ENCODE results near the gene ELOVL6. TPM values are rescaled to one million over a fixed set of nuclear protein-coding genes. Genes with fewer than 3 reads are reported as not detected.

Gene ELOVL6
- total RNA-seq, 4 donors from 2014 or later, result 0.10 to 0.42 (median 0.13) TPM; not detected in 1

DNA sequence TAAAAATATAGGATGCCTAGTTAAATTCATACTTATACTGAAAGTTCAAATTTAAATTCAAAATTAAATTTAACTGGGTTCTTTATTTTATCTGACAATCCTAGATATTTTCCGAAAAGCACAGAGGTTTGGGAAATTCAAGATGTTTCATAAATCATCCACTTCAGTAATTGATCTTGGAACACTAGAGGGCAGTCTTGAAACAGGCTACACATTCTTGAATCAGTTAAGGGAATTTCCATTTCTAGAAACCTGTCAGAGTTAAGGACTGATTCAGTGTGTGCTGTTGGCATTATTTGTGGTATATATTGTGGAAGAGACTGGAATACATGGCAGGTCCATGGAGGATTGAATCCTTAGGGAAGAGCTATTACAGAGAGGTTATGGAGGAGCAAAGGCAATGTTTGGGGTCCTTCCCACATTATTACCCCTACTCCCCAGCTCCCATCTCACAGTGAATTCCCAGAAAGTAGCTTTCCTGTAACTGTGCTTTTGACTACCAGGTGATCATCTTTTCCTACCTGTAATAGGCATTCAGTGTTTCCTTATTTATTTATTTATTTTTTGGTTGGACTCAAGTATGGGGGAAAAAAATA, 192.9 kb downstream of the ELOVL6 start:
- Histone ChIP-seq H3K4me3 (no peak overlapping the region), H3K4me1 (no peaks in the 10 kb centered on the region), H3K27me3 (no peaks in the 10 kb centered on the region), H3K36me3 (peaks cover 0 to 31% of the 10 kb centered on the region in 2 donors), H3K9me3 (no peaks in the 10 kb centered on the region), H3K27ac (no peak overlapping the region)
- TF ChIP-seq POLR2A (IDR thresholded peaks at IDR 0.05), result no peak
- TF ChIP-seq, protein P1, sequence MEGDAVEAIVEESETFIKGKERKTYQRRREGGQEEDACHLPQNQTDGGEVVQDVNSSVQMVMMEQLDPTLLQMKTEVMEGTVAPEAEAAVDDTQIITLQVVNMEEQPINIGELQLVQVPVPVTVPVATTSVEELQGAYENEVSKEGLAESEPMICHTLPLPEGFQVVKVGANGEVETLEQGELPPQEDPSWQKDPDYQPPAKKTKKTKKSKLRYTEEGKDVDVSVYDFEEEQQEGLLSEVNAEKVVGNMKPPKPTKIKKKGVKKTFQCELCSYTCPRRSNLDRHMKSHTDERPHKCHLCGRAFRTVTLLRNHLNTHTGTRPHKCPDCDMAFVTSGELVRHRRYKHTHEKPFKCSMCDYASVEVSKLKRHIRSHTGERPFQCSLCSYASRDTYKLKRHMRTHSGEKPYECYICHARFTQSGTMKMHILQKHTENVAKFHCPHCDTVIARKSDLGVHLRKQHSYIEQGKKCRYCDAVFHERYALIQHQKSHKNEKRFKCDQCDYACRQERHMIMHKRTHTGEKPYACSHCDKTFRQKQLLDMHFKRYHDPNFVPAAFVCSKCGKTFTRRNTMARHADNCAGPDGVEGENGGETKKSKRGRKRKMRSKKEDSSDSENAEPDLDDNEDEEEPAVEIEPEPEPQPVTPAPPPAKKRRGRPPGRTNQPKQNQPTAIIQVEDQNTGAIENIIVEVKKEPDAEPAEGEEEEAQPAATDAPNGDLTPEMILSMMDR (IDR thresholded peaks at IDR 0.05 in 4 of 5, conservative IDR thresholded peaks at IDR 0.05 in 1 of 5), result peak in 4 of 5 experiments; percentile 20 to 49 (median 32)
- no peak for ATAC-seq
- intact Hi-C loops (cut with DNase I; ENCODE audit: low total_unique reads), result no loop called here
- in situ Hi-C loops (cut with MboI; ENCODE audit: low sequenced_read_pairs in 4 of 4), result loop anchor here in 2 of 4 donors (10.0 kb wide), 2 partner anchors 499 to 509 kb away; no protein-coding TSS in a partner anchor
- no peak for DNase-seq

DNA sequence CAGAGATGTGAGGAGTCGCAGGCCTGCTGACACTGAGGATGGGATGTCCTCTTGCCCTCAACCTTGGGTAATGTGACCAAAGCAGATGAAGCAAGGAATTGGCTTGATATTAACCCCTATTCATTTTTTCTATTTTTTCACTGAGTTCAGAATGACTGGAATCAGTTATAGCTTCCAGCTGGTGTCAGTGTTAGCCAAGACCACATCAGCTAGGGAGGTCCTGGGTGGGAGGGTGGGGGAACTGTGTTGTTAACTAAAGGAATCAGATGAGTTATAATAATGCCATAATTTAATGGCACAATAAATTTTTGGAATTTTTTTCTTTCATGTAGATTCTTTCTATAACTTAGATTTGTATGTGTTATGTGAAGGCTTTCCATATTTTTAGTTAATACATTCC, 193.9 kb downstream of the ELOVL6 start:
- Histone ChIP-seq H3K4me3 (no peak overlapping the region), H3K9me3 (no peaks in the 10 kb centered on the region), H3K27me3 (no peaks in the 10 kb centered on the region), H3K27ac (no peak overlapping the region), H3K36me3 (peaks cover 0 to 23% of the 10 kb centered on the region in 2 donors), H3K4me1 (no peaks in the 10 kb centered on the region)
- TF ChIP-seq, protein P1 (IDR thresholded peaks at IDR 0.05 in 4 of 5, conservative IDR thresholded peaks at IDR 0.05 in 1 of 5), result no peak
- TF ChIP-seq POLR2A (IDR thresholded peaks at IDR 0.05), result no peak
- in situ Hi-C loops (cut with MboI; ENCODE audit: low sequenced_read_pairs in 4 of 4) (loop anchor here in 3 of 4 donors (5.0 to 10.0 kb wide), 3 partner anchors 500 to 513 kb away; no protein-coding TSS in a partner anchor), intact Hi-C loops (cut with DNase I; ENCODE audit: low total_unique reads) (no loop called here)
- DNase-seq (no peak), ATAC-seq (no peak)

DNA sequence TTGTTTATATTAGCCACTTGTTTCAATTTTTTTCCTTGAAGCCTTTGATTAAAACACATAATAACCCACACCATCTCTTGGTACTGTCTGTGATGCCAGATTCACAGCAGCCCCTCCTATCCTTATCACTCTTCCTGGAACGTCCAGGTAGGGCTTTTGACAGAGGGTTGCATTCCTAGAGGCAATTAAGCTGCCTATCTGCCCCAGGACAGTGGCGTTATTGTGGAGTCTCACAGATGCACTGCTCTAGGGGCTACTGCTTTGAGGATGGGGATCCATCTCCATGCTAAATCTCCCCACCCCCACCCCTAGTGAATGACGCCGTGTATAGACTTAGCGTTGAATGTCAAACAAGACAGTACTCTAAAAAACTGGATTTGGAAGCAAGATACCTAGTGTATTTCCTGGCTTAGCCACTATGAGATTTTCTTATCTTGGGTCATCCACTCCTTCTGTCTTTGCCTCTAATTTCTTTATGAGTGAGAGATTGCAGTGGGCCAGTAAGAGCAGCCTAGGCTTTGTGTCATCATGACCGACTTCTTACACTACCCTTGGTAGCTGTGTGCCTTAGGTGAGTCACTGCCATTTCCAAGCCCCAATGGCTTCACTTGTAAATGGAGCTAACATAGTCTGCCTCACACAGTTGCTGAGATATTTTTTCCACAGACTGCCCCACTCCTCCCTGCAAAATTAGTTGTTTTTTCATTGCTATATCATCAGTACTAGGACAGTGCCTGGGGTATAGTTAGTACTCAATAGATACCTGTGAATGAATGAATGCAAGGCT, 194.8 kb downstream of the ELOVL6 start:
- no peak for ATAC-seq
- in situ Hi-C loops (cut with MboI; ENCODE audit: low sequenced_read_pairs in 4 of 4) (loop anchor here in 3 of 4 donors (5.0 to 10.0 kb wide), 3 partner anchors 501 to 514 kb away; no protein-coding TSS in a partner anchor), intact Hi-C loops (cut with DNase I; ENCODE audit: low total_unique reads) (no loop called here)
- H3K4me3 ChIP-seq, result no peak overlapping the region
- DNase-seq, result no peak
- H3K27me3 ChIP-seq, result no peaks in the 10 kb centered on the region
- H3K9me3 ChIP-seq, result no peaks in the 10 kb centered on the region
- H3K4me1 ChIP-seq, result no peaks in the 10 kb centered on the region
- peaks cover 0 to 15% of the 10 kb centered on the region in 2 donors for H3K36me3 ChIP-seq
- no peak overlapping the region for H3K27ac ChIP-seq
- no peak for TF ChIP-seq POLR2A (IDR thresholded peaks at IDR 0.05)
- TF ChIP-seq, protein P1 (IDR thresholded peaks at IDR 0.05 in 4 of 5, conservative IDR thresholded peaks at IDR 0.05 in 1 of 5), result no peak

DNA sequence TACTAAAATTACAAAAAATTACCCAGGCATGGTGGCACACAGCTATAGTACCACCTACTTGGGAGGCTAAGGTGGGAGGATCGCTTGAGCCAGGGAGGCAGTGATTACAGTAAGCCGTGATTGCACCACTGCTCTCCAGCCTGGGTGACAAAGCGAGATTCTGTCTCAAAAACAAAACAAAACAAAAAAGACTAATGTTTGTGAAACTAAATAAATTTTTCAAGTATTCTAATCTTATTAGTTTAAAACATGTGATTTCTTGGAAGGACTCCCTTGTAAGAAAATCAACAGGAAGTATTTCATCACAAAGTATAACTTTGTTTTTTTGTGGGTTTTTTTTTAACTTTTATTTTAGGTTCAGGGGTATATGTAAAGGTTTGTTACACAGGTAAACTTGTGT, 196.1 kb downstream of the ELOVL6 start:
- H3K9me3 ChIP-seq, result no peaks in the 10 kb centered on the region
- in situ Hi-C loops (cut with MboI; ENCODE audit: low sequenced_read_pairs in 4 of 4) (loop anchor here in 3 of 4 donors (5.0 to 10.0 kb wide), 3 partner anchors 502 to 515 kb away; no protein-coding TSS in a partner anchor), intact Hi-C loops (cut with DNase I; ENCODE audit: low total_unique reads) (no loop called here)
- ATAC-seq (no peak), DNase-seq (no peak)
- peaks cover 0 to 3% of the 10 kb centered on the region in 2 donors for H3K36me3 ChIP-seq
- no peaks in the 10 kb centered on the region for H3K4me1 ChIP-seq
- H3K27me3 ChIP-seq, result no peaks in the 10 kb centered on the region
- no peak overlapping the region for H3K4me3 ChIP-seq
- TF ChIP-seq, protein P1 (IDR thresholded peaks at IDR 0.05 in 4 of 5, conservative IDR thresholded peaks at IDR 0.05 in 1 of 5), result no peak
- no peak for TF ChIP-seq POLR2A (IDR thresholded peaks at IDR 0.05)
- H3K27ac ChIP-seq, result no peak overlapping the region
